ENCODE data around the gene HECTD4. TPM values are rescaled to one million over a fixed set of nuclear protein-coding genes. Genes with fewer than 3 reads are reported as not detected.

The HECTD4 gene
- total and polyA plus RNA-seq, 2 of the 4 experiments (the other 2 are of a cell fraction) = 12.9 to 13.0 TPM

- POLR2A ChIA-PET (ENCODE audit: unreplicated experiment) = no interaction called here
- TF ChIP-seq POLR2A (IDR thresholded peaks at IDR 0.05; ENCODE audit: low read depth, low read length) (no peak), MAFK (IDR thresholded peaks at IDR 0.05; ENCODE audit: low read depth, low read length) (no peak), FOS (IDR thresholded peaks at IDR 0.05; ENCODE audit: low read depth, low read length) (no peak), CTCF (conservative IDR thresholded peaks at IDR 0.05; ENCODE audit: low read depth, low read length) (no peak), CEBPB (IDR thresholded peaks at IDR 0.05; ENCODE audit: low read depth, low read length) (no peak), NFE2L2 (IDR thresholded peaks at IDR 0.05; ENCODE audit: low read depth, low read length) (no peak), MAZ (IDR thresholded peaks at IDR 0.05; ENCODE audit: borderline replicate concordance, low read depth, low read length) (no peak), RAD21 (IDR thresholded peaks at IDR 0.05; ENCODE audit: low read length) (no peak), BHLHE40 (IDR thresholded peaks at IDR 0.05; ENCODE audit: low read depth, low read length) (no peak), SMC3 (IDR thresholded peaks at IDR 0.05; ENCODE audit: low read depth, low read length) (no peak), RFX5 (IDR thresholded peaks at IDR 0.05; ENCODE audit: low read depth, low read length) (no peak), RCOR1 (IDR thresholded peaks at IDR 0.05; ENCODE audit: insufficient replicate concordance, low read length) (no peak), USF2 (IDR thresholded peaks at IDR 0.05; ENCODE audit: low read depth, low read length) (no peak), ELK1 (IDR thresholded peaks at IDR 0.05; ENCODE audit: borderline replicate concordance, low read depth, low read length) (no peak), MXI1 (IDR thresholded peaks at IDR 0.05; ENCODE audit: borderline replicate concordance, low read depth, low read length) (no peak)
Observed at GRCh38 chr12:112184056-112184887, 198.0 kb downstream of the HECTD4 start.

More at GRCh38 chr12:112184056-112184887, 198.0 kb downstream of the HECTD4 start:
- no peak overlapping the region for H3K56ac ChIP-seq (ENCODE audit: extremely low read depth, insufficient read depth, low read length)
- dilution Hi-C loops (cut with HindIII; ENCODE audit: low sequenced_read_pairs, unreplicated experiment) = no loop called here
- H2BK15ac ChIP-seq (ENCODE audit: low read depth, low read length) = no peak overlapping the region
- 99% methylated on average over 29 of the region's 46 CpGs; no CpG with 5 or more reads in 1 of the 2 experiments for WGBS, 2 experiments (ENCODE audit: extremely low coverage in 2 of 2, insufficient read length in 1 of 2)
- no peak overlapping the region for H4K5ac ChIP-seq (ENCODE audit: low read depth, low read length)
- no peak overlapping the region for H2BK5ac ChIP-seq (ENCODE audit: low read depth, low read length, poor library complexity, severe bottlenecking)
- peaks cover 8% of the 10 kb centered on the region; the same call in 1 of the 2 replicates for H4K20me1 ChIP-seq (ENCODE audit: insufficient read depth, low read length)
- H4K8ac ChIP-seq (ENCODE audit: low read depth in 2 of 2, low read length in 2 of 2) = no peak overlapping the region
- no peak overlapping the region for H3K4me2 ChIP-seq (ENCODE audit: low read depth, low read length)
- H3K23ac ChIP-seq (ENCODE audit: low read depth, low read length) = no peak overlapping the region
- ATAC-seq (ENCODE audit: low read depth) (no peak), DNase-seq (no peak)
- no peak overlapping the region for H3K27ac ChIP-seq (ENCODE audit: insufficient read depth, low read length)
- H2AFZ ChIP-seq (replicated peaks; ENCODE audit: low read length, poor library complexity) = no peak overlapping the region
- no peak overlapping the region for H3K4ac ChIP-seq (ENCODE audit: low read depth, low read length)
- H3K9ac ChIP-seq (ENCODE audit: low read depth, low read length) = no peak overlapping the region
- intact Hi-C loops (cut with micrococcal nuclease) = no loop called here
- no peak overlapping the region for H3K4me3 ChIP-seq (ENCODE audit: insufficient read depth, low read depth, low read length)
- no peaks in the 10 kb centered on the region for H3K9me3 ChIP-seq (ENCODE audit: control insufficient read depth, insufficient read depth, low read length)
- H2AK5ac ChIP-seq (ENCODE audit: low read depth, low read length) = no peak overlapping the region
- CTCF ChIA-PET = interaction anchor here (0.8 kb wide), 1 partner anchor 53 kb away, joined by 3 read pairs; no protein-coding TSS in a partner anchor
- H3K4me1 ChIP-seq (ENCODE audit: control insufficient read depth, insufficient read depth, low read length) = peaks cover 10% of the 10 kb centered on the region
- peak overlapping the region; percentile 29 for H2AK9ac ChIP-seq (replicated peaks; ENCODE audit: low read depth, low read length, poor library complexity)
- peaks cover 25% of the 10 kb centered on the region for H3K36me3 ChIP-seq (ENCODE audit: control insufficient read depth, insufficient read depth, low read length)
- H3K9me1 ChIP-seq (ENCODE audit: insufficient read depth, low read length) = peaks cover 5% of the 10 kb centered on the region; the same call in 1 of the 2 replicates
- H3K79me1 ChIP-seq (ENCODE audit: low read depth in 1 of 2, low read length in 2 of 2) = peaks cover 0 to 7% of the 10 kb centered on the region in 2 experiments; a peak in 2 of 4 replicates
- in situ Hi-C loops (cut with MboI; ENCODE audit: low sequenced_read_pairs) = no loop called here
- BruUV-seq (replicated peaks) = no TSS peak
- no peaks in the 10 kb centered on the region for H3K27me3 ChIP-seq (ENCODE audit: control insufficient read depth, insufficient read depth, low read length)
- no peak overlapping the region for H3K18ac ChIP-seq (ENCODE audit: low read depth, low read length)
- no peak overlapping the region for H2BK120ac ChIP-seq (ENCODE audit: low read depth, low read length)
- H2BK20ac ChIP-seq (ENCODE audit: low read depth, low read length) = no peak overlapping the region
- H4K91ac ChIP-seq (ENCODE audit: insufficient read depth, low read depth, low read length) = no peak overlapping the region
- no peak overlapping the region for H3K14ac ChIP-seq (replicated peaks; ENCODE audit: low read depth, low read length)

Measured in IMR-90 (cell line).